K562 (cell line): Measurements from ENCODE around the gene BMAL2. TPM values are rescaled to one million over a fixed set of nuclear protein-coding genes. Genes with fewer than 3 reads are reported as not detected.

ENCODE experiments used
- ATAC-seq: fragments of 200-7000 bp; cut with Tn5 transposase; 3 replicates; pipeline ENCODE4 v1.9.1; 2020; ENCODE audit warnings: moderate library complexity
- BruUV-seq: library from RNA; stranded (reverse); fragments of 400-500 nt; replicated peaks from 2 replicates; lab custom pipeline; 2021; lab: Mats Ljungman, UMichigan
- CTCF ChIA-PET: fragments of 300-600 bp; formaldehyde crosslinking; extraction: SDS; loops from one replicate; lab custom pipeline; 2021; ENCODE audit warnings: low intra/inter-chr PET ratio; lab: Yijun Ruan, JAX
- POLR2A ChIA-PET: fragments of 300-600, 350-650 bp; sonication (Branson Sonifier 250); formaldehyde crosslinking; extraction: SDS; loops from one replicate; lab custom pipeline; 2021; ENCODE audit warnings: antibody characterized with exemption, inconsistent platforms; lab: Yijun Ruan, JAX
- DNase-seq, 4 experiments: peaks; one replicate each; pipeline versions ENCODE4 v3.0.0 to v3.0.0-alpha.2; 2011 to 2018; ENCODE audit warnings: low spot score in 3 of 4, mixed read lengths in 3 of 4; ENCODE audit errors: extremely low read depth in 1 of 4
- FAIRE-seq: peaks from 2 replicates; lab custom pipeline; 2011; peaks lifted over from hg19 to GRCh38; lab: Jason Lieb, UNC
- H2AFZ ChIP-seq: 2 replicates; pipeline ENCODE4 v1.6.0; 2011; ENCODE audit warnings: low read depth, low read length, control low read depth, inconsistent platforms
- H3K27ac ChIP-seq: fragments of 200-600 bp; 3 replicates; pipeline ENCODE4 v1.8.0; 2011; ENCODE audit warnings: low read depth, mild to moderate bottlenecking, control low read depth, inconsistent platforms, low read length, moderate library complexity, mixed read lengths; ENCODE audit errors: extremely low read depth
- H3K27me3 ChIP-seq, 2 experiments: fragments of 300-600 bp in 1 of 2; 2 replicates in 1 of 2; 3 replicates in 1 of 2; pipeline versions ENCODE4 v1.6.0 to v1.8.0; 2011; ENCODE audit warnings: inconsistent platforms in 2 of 2, low read length in 2 of 2, mild to moderate bottlenecking in 1 of 2, mixed read lengths in 1 of 2, moderate library complexity in 1 of 2; ENCODE audit not compliant: control insufficient read depth in 2 of 2, insufficient read depth in 2 of 2
- H3K36me3 ChIP-seq: fragments of 300-600 bp; 3 replicates; pipeline ENCODE4 v1.8.0; 2011; ENCODE audit warnings: mild to moderate bottlenecking, low read length, inconsistent platforms; ENCODE audit not compliant: control insufficient read depth, insufficient read depth
- H3K4me1 ChIP-seq, 2 experiments: fragments of 200-600 bp in 1 of 2; replicated peaks in 1 of 2; 2 replicates in 1 of 2; 3 replicates in 1 of 2; pipeline versions ENCODE4 v1.5.1 to v1.8.0; 2011; ENCODE audit warnings: inconsistent platforms in 2 of 2, low read length in 2 of 2, mild to moderate bottlenecking in 1 of 2, mixed read lengths in 1 of 2, moderate library complexity in 1 of 2; ENCODE audit not compliant: control insufficient read depth in 2 of 2, insufficient read depth in 2 of 2
- H3K4me2 ChIP-seq: 2 replicates; pipeline ENCODE4 v1.6.1; 2011; ENCODE audit warnings: low read length, control low read depth, inconsistent platforms, mixed read lengths; ENCODE audit not compliant: insufficient read depth
- H3K4me3 ChIP-seq: fragments of 200-600 bp; sonication (generic), shearing (Covaris generic); 2 replicates; pipeline ENCODE4 v1.5.1; 2016; ENCODE audit warnings: control low read depth, inconsistent platforms
- H3K79me2 ChIP-seq: fragments of 200-600 bp; 3 replicates; pipeline ENCODE4 v1.8.0; 2011; ENCODE audit warnings: low read length, inconsistent platforms; ENCODE audit not compliant: control insufficient read depth, insufficient read depth
- H3K9ac ChIP-seq, 2 experiments: 2 replicates each; pipeline versions ENCODE4 v1.6.0 to v1.6.1; 2011; ENCODE audit warnings: low read depth in 2 of 2, low read length in 2 of 2, control low read depth in 1 of 2, inconsistent platforms in 1 of 2, mild to moderate bottlenecking in 1 of 2, mixed read lengths in 1 of 2; ENCODE audit not compliant: insufficient read depth in 1 of 2
- H3K9me1 ChIP-seq: one replicate; pipeline ENCODE4 v1.6.0; 2011; ENCODE audit warnings: inconsistent platforms, mild to moderate bottlenecking, low read length, moderate library complexity; ENCODE audit not compliant: control insufficient read depth, insufficient read depth
- H3K9me3 ChIP-seq: replicated peaks from 2 replicates; pipeline ENCODE4 v1.5.1; 2011; ENCODE audit warnings: low read depth, low read length, inconsistent platforms; ENCODE audit not compliant: control insufficient read depth, insufficient read depth
- H4K20me1 ChIP-seq: replicated peaks from 2 replicates; pipeline ENCODE4 v1.6.1; 2011; ENCODE audit warnings: low read length, inconsistent platforms, mixed read lengths; ENCODE audit not compliant: control insufficient read depth, insufficient read depth
- COPS2 ChIP-seq: fragments of 450-650 bp; conservative IDR thresholded peaks from 2 replicates; pipeline ENCODE4 v1.6.1; 2016; ENCODE audit warnings: mild to moderate bottlenecking, moderate library complexity
- E2F4 ChIP-seq: sonication (generic); formaldehyde crosslinking; IDR thresholded peaks from 2 replicates; pipeline ENCODE4 v1.8.0; 2022; ENCODE audit warnings: mild to moderate bottlenecking, low read depth, missing genetic modification reagents
- EGR1 ChIP-seq: fragments of 450-650 bp; conservative IDR thresholded peaks from 2 replicates; pipeline ENCODE4 v1.6.1; 2017; ENCODE audit warnings: mild to moderate bottlenecking
- HNRNPH1 ChIP-seq: fragments of 200-400 bp; formaldehyde crosslinking; optimal IDR thresholded peaks from 2 replicates; pipeline ENCODE3; 2017; ENCODE audit warnings: low read depth, mild to moderate bottlenecking, low read length, moderate library complexity
- ILK ChIP-seq: fragments of 450-650 bp; IDR thresholded peaks from 2 replicates; pipeline ENCODE4 v1.6.1; 2016; ENCODE audit warnings: missing genetic modification characterization, low read depth, mild to moderate bottlenecking, missing compliant biosample characterization, moderate library complexity, borderline replicate concordance
- KHSRP ChIP-seq: fragments of 450-650 bp; IDR thresholded peaks from 2 replicates; pipeline ENCODE4 v1.6.1; 2017
- MYBL2 ChIP-seq, 2 experiments: fragments of 450-650 bp in 1 of 2; sonication (generic) in 1 of 2; formaldehyde crosslinking in 1 of 2; IDR thresholded peaks; 2 replicates each; pipeline versions ENCODE4 v1.6.1 to v1.8.1; 2017 to 2022; ENCODE audit warnings: borderline replicate concordance in 1 of 2, inconsistent platforms in 1 of 2, low read depth in 1 of 2, mild to moderate bottlenecking in 1 of 2, missing genetic modification reagents in 1 of 2, moderate library complexity in 1 of 2
- NFE2L1 ChIP-seq: fragments of 450-650 bp; IDR thresholded peaks from 2 replicates; pipeline ENCODE4 v1.6.1; 2016; ENCODE audit warnings: missing genetic modification characterization, low read depth, mild to moderate bottlenecking, missing compliant biosample characterization, moderate library complexity, borderline replicate concordance
- NR2C1 ChIP-seq, 2 experiments: fragments of 450-650 bp; IDR thresholded peaks; 2 replicates each; pipeline ENCODE4 v1.6.1; 2017; ENCODE audit warnings: mild to moderate bottlenecking in 2 of 2, antibody characterized with exemption in 1 of 2, inconsistent platforms in 1 of 2, missing compliant biosample characterization in 1 of 2, missing genetic modification characterization in 1 of 2
- RBFOX2 ChIP-seq: fragments of 200-400 bp; formaldehyde crosslinking; IDR thresholded peaks from 2 replicates; pipeline ENCODE4 v1.6.1; 2017; ENCODE audit warnings: low read depth, mild to moderate bottlenecking, low read length, moderate library complexity
- SMARCE1 ChIP-seq: fragments of 450-650 bp; IDR thresholded peaks from 2 replicates; pipeline ENCODE4 v1.7.1; 2016; ENCODE audit warnings: mild to moderate bottlenecking
- TAF7 ChIP-seq: fragments of 450-650 bp; IDR thresholded peaks from 2 replicates; pipeline ENCODE4 v1.6.1; 2016; ENCODE audit warnings: missing genetic modification characterization, missing compliant biosample characterization
- TFAP4 ChIP-seq: sonication (generic); formaldehyde crosslinking; IDR thresholded peaks from 2 replicates; pipeline ENCODE4 v1.8.0; 2022; ENCODE audit warnings: missing genetic modification reagents, mild to moderate bottlenecking, moderate library complexity, borderline replicate concordance
- TGIF2 ChIP-seq: sonication (generic); formaldehyde crosslinking; IDR thresholded peaks from 2 replicates; pipeline ENCODE4 v1.8.1; 2022; ENCODE audit warnings: mild to moderate bottlenecking, missing genetic modification reagents, moderate library complexity
- ZBTB33 ChIP-seq: sonication (generic); formaldehyde crosslinking; IDR thresholded peaks from 2 replicates; pipeline ENCODE4 v1.8.1; 2023; ENCODE audit warnings: mild to moderate bottlenecking, missing genetic modification reagents
- ZNF41 ChIP-seq: fragments of 250-450 bp; sonication (Bioruptor Pico); conservative IDR thresholded peaks from 2 replicates; pipeline ENCODE4 v1.4.0; 2020; ENCODE audit warnings: mild to moderate bottlenecking
- ZNF449 ChIP-seq: fragments of 250-450 bp; sonication (Bioruptor Pico); IDR thresholded peaks from 2 replicates; pipeline ENCODE4 v1.8.0; 2022; ENCODE audit warnings: moderate library complexity, mild to moderate bottlenecking, inconsistent platforms
- WGBS: fragments of 100-300 bp; shearing (Covaris generic); methylation state at CpG from one replicate; pipeline ENCODE4 v1.1.6; 2016; ENCODE audit warnings: low coverage, mixed read lengths; ENCODE audit not compliant: insufficient coverage; ENCODE audit errors: missing lambda C conversion rate; 5-methylcytosine and 5-hydroxymethylcytosine counted together
- in situ Hi-C: fragments of 300-500 bp; cut with MboI; formaldehyde crosslinking; loops from 4 replicates; pipeline ENCODE4 v1.15.0; 2018; ENCODE audit warnings: inconsistent platforms, mixed read lengths
- intact Hi-C: fragments of 100-400 bp; cut with micrococcal nuclease; formaldehyde crosslinking; loops from 2 replicates; pipeline ENCODE4 v1.14.2; 2022
- polyA plus RNA-seq, 8 experiments: library from polyadenylated mRNA; depleted of rRNA in 4 of 8; stranded (reverse) in 5 of 8; unstranded in 3 of 8; fragments of >200 nt; fragmentation: Nextera tagmentation in 2 of 8; fragmentation: Illumina TruSeq in 1 of 8; extraction: Ambion mirVana in 2 of 8; extraction: Trizol in 1 of 8; gene quantifications; 2 replicates each; pipeline versions ENCODE4 v1.2.1 to v1.2.3, GENCODE V29; 2011 to 2014; ENCODE audit warnings: inconsistent platforms in 1 of 8, missing spikeins in 1 of 8
- total RNA-seq, 7 experiments: library from RNA; depleted of rRNA in 6 of 7; stranded (reverse); fragments of >200 nt in 6 of 7; fragmentation: Illumina TruSeq in 2 of 7; extraction: Trizol in 2 of 7; gene quantifications; 2 replicates each; pipeline versions ENCODE4 v1.2.1 to v1.2.3, GENCODE V29; 2011 to 2021; ENCODE audit warnings: low replicate concordance in 1 of 7

The BMAL2 gene
- total and polyA plus RNA-seq, 9 of the 15 experiments (the other 6 are each of a cell fraction or from before 2014, with no cell fraction given): 0.01 to 1.1 (median 0.50) TPM

GRCh38 chr12:27284751-27285150, 47.9 kb upstream of the BMAL2 start (continued):
- no peak for TF ChIP-seq TFAP4
- no peak for TF ChIP-seq ILK (tag)
- no peak for TF ChIP-seq ZNF41 (CRISPR knock-in tag)
- TF ChIP-seq RBFOX2: no peak
- TF ChIP-seq TGIF2 (CRISPR knock-in tag): no peak
- no peak for TF ChIP-seq HNRNPH1
- TF ChIP-seq SMARCE1: no peak

GRCh38 chr12:27285403-27285802, 47.2 kb upstream of the BMAL2 start:
- FAIRE-seq: no peak
- CTCF ChIA-PET: no interaction called here

More at GRCh38 chr12:27285403-27285802, 47.2 kb upstream of the BMAL2 start:
- Histone ChIP-seq H3K4me1 (no peaks in the 10 kb centered on the region), H3K4me2 (no peak overlapping the region), H3K27me3 (no peaks in the 10 kb centered on the region; a peak in 1 of 5 replicates), H3K9me3 (no peaks in the 10 kb centered on the region), H3K9ac (no peak overlapping the region), H3K36me3 (no peaks in the 10 kb centered on the region), H4K20me1 (peaks cover 2% of the 10 kb centered on the region; the same call in 1 of the 2 replicates), H3K4me3 (no peak overlapping the region), H2AFZ (no peak overlapping the region), H3K79me2 (no peaks in the 10 kb centered on the region), H3K27ac (no peak overlapping the region), H3K9me1 (no peaks in the 10 kb centered on the region)
- no TSS peak for BruUV-seq
- ATAC-seq (no peak), DNase-seq (no peak)
- intact Hi-C loops: no loop called here
- in situ Hi-C loops: no loop called here
- WGBS: 19% methylated on average over 1 of the region's 1 CpG
- POLR2A ChIA-PET: interaction anchor here (0.6 to 1.2 kb wide), 2 partner anchors 12 to 1566 kb away, joined by 3 read pairs; no protein-coding TSS in a partner anchor
- no peak for TF ChIP-seq ZBTB33
- TF ChIP-seq MYBL2 (IDR thresholded peaks at IDR 0.05; ENCODE audit: low read depth): no peak
- TF ChIP-seq MYBL2 (CRISPR knock-in tag; IDR thresholded peaks at IDR 0.05; ENCODE audit: borderline replicate concordance): no peak
- TF ChIP-seq KHSRP: no peak
- TF ChIP-seq NR2C1 (IDR thresholded peaks at IDR 0.05): no peak
- no peak for TF ChIP-seq NR2C1 (tag; IDR thresholded peaks at IDR 0.05)
- no peak for TF ChIP-seq COPS2
- no peak for TF ChIP-seq NFE2L1
- TF ChIP-seq TAF7 (tag): no peak
- TF ChIP-seq E2F4: no peak
- no peak for TF ChIP-seq EGR1
- no peak for TF ChIP-seq ZNF449 (CRISPR knock-in tag)
- TF ChIP-seq, all 486 proteins: peak for 0
